HFFc6 (cell line): ENCODE data around the gene ZBED2. TPM values are rescaled to one million over a fixed set of nuclear protein-coding genes. Genes with fewer than 3 reads are reported as not detected.
"Not testable (repeated sequence)": the region's sequence is repeated elsewhere in the genome, so short reads cannot be mapped to it uniquely, and the experiment has no call there.

Experiments
- DNase-seq: peaks from one replicate; pipeline ENCODE4 v3.0.0-alpha.2; 2018
- H3K27ac Mint-ChIP-seq: 2 replicates; pipeline ENCODE4 v1.8.0; 2020; ENCODE audit warnings: mild to moderate bottlenecking, mixed read lengths
- H3K27me3 Mint-ChIP-seq: 2 replicates; pipeline ENCODE4 v1.8.0; 2021; ENCODE audit warnings: mild to moderate bottlenecking, moderate library complexity, mixed read lengths; ENCODE audit not compliant: insufficient read depth
- H3K36me3 Mint-ChIP-seq: 2 replicates; pipeline ENCODE4 v1.8.0; 2021; ENCODE audit warnings: low read depth, mixed read lengths
- H3K4me1 Mint-ChIP-seq: 2 replicates; pipeline ENCODE4 v1.8.0; 2020; ENCODE audit warnings: low read depth, mixed read lengths
- H3K4me3 Mint-ChIP-seq: 2 replicates; pipeline ENCODE4 v1.8.0; 2020; ENCODE audit warnings: mild to moderate bottlenecking, moderate library complexity, mixed read lengths
- H3K9me3 Mint-ChIP-seq: 2 replicates; pipeline ENCODE4 v1.8.0; 2020; ENCODE audit warnings: mild to moderate bottlenecking, mixed read lengths
- CTCF ChIP-seq: fragments of 200-600 bp; sonication (generic); IDR thresholded peaks from 2 replicates; pipeline ENCODE4 v1.5.0; 2021; ENCODE audit warnings: antibody characterized with exemption, mild to moderate bottlenecking
- long read RNA-seq: library from polyadenylated mRNA; unstranded; transcript quantifications from one replicate; pipeline ENCODE4 v2.0.0, GENCODE V29; 2019
- total RNA-seq, 6 experiments: library from RNA; stranded (reverse); fragmentation: NEBNext Ultra II Directional; extraction: Animal tissue kit (Norgen Biotek cat#: 25700); gene quantifications; 2 replicates in 1 of 6; 3 replicates in 5 of 6; pipeline ENCODE4 v1.2.3, GENCODE V29; 2021

The ZBED2 gene
- under 1 TPM; 0.07 to 0.32 (median 0.20) TPM for total RNA-seq
- long read RNA-seq = 0 reads

- no peak for TF ChIP-seq CTCF
- Mint-ChIP-seq H3K36me3 (0 out of 2 replicates have a peak, but pooled peaks cover 3% of the 10 kb centered on the region), H3K27ac (peak within 1 kb of the TSS; percentile 72), H3K9me3 (no peaks in the 10 kb centered on the region), H3K27me3 (no peaks in the 10 kb centered on the region), H3K4me1 (peaks cover 78% of the 10 kb centered on the region), H3K4me3 (peak within 1 kb of the TSS; percentile 49)
- DNase-seq = no peak
Measured at GRCh38 chr3:111595232-111595631, at the start of gene ZBED2. TSS of gene ZBED2 (minus strand) at chr3:111595346. CDS start at chr3:111594201, 1,145 bp downstream.

GRCh38 chr3:111639316-111639715 is 44.2 kb upstream of the ZBED2 start:
- Mint-ChIP-seq H3K27ac (no peak overlapping the region), H3K27me3 (no peaks in the 10 kb centered on the region; the same call in none of the 2 replicates), H3K4me1 (peaks cover 10% of the 10 kb centered on the region), H3K36me3 (peaks cover 16% of the 10 kb centered on the region), H3K9me3 (peaks cover 16% of the 10 kb centered on the region), H3K4me3 (no peak overlapping the region)
- DNase-seq = no peak
- TF ChIP-seq CTCF = no peak

GRCh38 chr3:111636366-111636885 is 41.3 kb upstream of the ZBED2 start:
- H3K4me1 Mint-ChIP-seq = peaks cover 28% of the 10 kb centered on the region
- no peaks in the 10 kb centered on the region for H3K27me3 Mint-ChIP-seq
- no peaks in the 10 kb centered on the region for H3K36me3 Mint-ChIP-seq
- H3K4me3 Mint-ChIP-seq = no peak overlapping the region
- H3K9me3 Mint-ChIP-seq = no peaks in the 10 kb centered on the region
- no peak for DNase-seq
- H3K27ac Mint-ChIP-seq = no peak overlapping the region
- TF ChIP-seq CTCF = no peak

GRCh38 chr3:111635403-111635802 is 40.3 kb upstream of the ZBED2 start:
- DNase-seq = no peak
- TF ChIP-seq CTCF = no peak

GRCh38 chr3:111630638-111631037 is 35.5 kb upstream of the ZBED2 start:
- Mint-ChIP-seq H3K9me3 (peaks cover 23% of the 10 kb centered on the region), H3K4me3 (peak overlapping the region; percentile 38), H3K27ac (peak overlapping the region; percentile 34), H3K36me3 (peaks cover 18% of the 10 kb centered on the region), H3K4me1 (peaks cover 76% of the 10 kb centered on the region)
- peak; percentile 86 for DNase-seq
- not testable (repeated sequence) for H3K27me3 Mint-ChIP-seq

More at GRCh38 chr3:111635403-111635802, 40.3 kb upstream of the ZBED2 start:
- H3K4me1 Mint-ChIP-seq = peaks cover 38% of the 10 kb centered on the region
- H3K27ac Mint-ChIP-seq = no peak overlapping the region
- H3K27me3 Mint-ChIP-seq = no peaks in the 10 kb centered on the region
- no peaks in the 10 kb centered on the region for H3K9me3 Mint-ChIP-seq
- H3K36me3 Mint-ChIP-seq = no peaks in the 10 kb centered on the region
- H3K4me3 Mint-ChIP-seq = no peak overlapping the region

GRCh38 chr3:111629018-111629417 is 33.9 kb upstream of the ZBED2 start:
- Mint-ChIP-seq H3K4me1 (peaks cover 71% of the 10 kb centered on the region), H3K9me3 (peaks cover 23% of the 10 kb centered on the region), H3K36me3 (peaks cover 18% of the 10 kb centered on the region), H3K4me3 (peak overlapping the region; percentile 38; the same call in 1 of the 2 replicates)
- H3K27ac Mint-ChIP-seq, H3K27me3 Mint-ChIP-seq, DNase-seq: not testable (repeated sequence)
